A204.1 (cell line): ENCODE data around the gene PCDHA5.
"Not testable (repeated sequence)": the region's sequence is repeated elsewhere in the genome, so short reads cannot be mapped to it uniquely, and the experiment has no call there.

ENCODE experiments used
- FAIRE-seq: peaks from 2 replicates; lab custom pipeline; 2012; peaks lifted over from hg19 to GRCh38; lab: Jason Lieb, UNC

The PCDHA5 gene

GRCh38 chr5:140823475-140823874, 2.1 kb downstream of the PCDHA5 start:
- no peak for FAIRE-seq

GRCh38 chr5:140827704-140828361, 6.4 kb downstream of the PCDHA5 start, which contains the start of gene PCDHA6:
PCDHA6 (plus strand) TSS chr5:140827960; CDS start chr5:140828092, 132 bp downstream.
- peak; percentile 99 for FAIRE-seq

GRCh38 chr5:140828362-140828737, 6.9 kb downstream of the PCDHA5 start:
- FAIRE-seq, result peak; percentile 39

DNA sequence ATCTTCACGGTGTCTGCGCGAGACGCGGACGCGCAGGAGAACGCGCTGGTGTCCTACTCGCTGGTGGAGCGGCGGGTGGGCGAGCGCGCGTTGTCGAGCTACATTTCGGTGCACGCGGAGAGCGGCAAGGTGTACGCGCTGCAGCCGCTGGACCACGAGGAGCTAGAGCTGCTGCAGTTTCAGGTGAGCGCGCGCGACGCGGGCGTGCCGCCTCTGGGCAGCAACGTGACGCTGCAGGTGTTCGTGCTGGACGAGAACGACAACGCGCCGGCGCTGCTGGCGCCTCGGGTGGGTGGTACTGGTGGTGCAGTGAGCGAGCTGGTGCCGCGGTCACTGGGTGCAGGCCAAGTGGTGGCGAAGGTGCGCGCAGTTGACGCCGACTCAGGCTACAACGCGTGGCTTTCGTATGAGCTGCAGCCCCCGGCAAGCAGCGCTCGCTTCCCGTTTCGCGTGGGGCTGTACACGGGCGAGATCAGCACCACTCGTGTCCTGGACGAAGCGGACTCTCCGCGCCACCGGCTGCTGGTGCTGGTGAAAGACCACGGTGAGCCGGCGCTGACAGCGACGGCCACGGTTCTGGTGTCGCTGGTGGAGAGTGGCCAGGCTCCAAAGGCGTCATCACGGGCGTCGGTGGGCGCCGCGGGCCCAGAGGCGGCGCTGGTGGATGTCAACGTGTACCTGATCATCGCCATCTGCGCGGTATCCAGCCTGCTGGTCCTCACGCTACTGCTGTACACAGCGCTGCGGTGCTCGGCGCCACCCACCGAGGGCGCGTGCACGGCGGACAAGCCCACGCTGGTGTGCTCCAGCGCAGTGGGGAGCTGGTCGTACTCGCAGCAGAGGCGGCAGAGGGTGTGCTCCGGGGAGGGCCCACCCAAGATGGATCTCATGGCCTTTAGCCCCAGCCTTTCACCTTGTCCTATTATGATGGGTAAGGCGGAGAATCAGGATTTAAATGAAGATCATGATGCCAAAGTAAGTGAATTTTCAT, 8.4 kb downstream of the PCDHA5 start:
- FAIRE-seq, result not testable (repeated sequence)

DNA sequence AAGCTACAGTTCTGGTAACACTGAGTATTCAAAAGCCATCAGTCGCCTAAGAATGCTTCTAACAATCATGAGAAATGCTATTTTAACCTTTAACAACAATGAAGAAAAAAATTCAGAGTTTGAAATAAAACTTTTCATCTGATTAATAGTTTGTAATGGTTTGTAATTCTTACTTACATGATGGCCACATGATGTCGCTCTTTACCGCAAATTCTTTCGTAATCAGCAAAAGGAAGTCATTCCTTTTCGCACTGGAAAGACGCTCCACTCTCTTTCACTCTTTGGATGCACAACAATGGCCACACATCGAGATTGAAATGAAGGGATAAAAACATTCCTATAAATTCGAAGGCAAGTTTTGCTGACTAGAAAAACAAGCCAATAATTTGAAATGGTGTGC, 12.6 kb downstream of the PCDHA5 start, which contains the start of gene PCDHA7:
PCDHA7 (plus strand) TSS at position 277 of the 400 bp plus-strand sequence; CDS start at position 392, 115 bp downstream.
- FAIRE-seq, result no peak

DNA sequence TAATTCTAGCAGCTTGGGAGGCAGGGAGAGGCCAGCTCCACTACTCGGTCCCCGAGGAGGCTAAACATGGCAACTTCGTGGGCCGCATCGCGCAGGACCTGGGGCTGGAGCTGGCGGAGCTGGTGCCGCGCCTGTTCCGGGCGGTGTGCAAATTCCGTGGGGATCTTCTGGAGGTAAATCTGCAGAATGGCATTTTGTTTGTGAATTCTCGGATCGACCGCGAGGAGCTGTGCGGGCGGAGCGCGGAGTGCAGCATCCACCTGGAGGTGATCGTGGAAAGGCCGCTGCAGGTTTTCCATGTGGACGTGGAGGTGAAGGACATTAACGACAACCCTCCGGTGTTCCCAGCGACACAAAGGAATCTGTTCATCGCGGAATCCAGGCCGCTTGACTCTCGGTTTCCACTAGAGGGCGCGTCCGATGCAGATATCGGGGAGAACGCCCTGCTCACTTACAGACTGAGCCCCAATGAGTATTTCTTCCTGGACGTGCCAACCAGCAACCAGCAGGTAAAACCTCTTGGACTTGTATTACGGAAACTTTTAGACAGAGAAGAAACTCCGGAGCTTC, 13.1 kb downstream of the PCDHA5 start:
- FAIRE-seq, result not testable (repeated sequence)

GRCh38 chr5:140835622-140836510, 14.5 kb downstream of the PCDHA5 start:
- FAIRE-seq, result no peak

- FAIRE-seq, result no peak
Measured at GRCh38 chr5:140840978-140841962, 19.9 kb downstream of the PCDHA5 start, which contains the start of gene PCDHA8. PCDHA8 (plus strand) TSS chr5:140841187; CDS start chr5:140841322, 135 bp downstream.

DNA sequence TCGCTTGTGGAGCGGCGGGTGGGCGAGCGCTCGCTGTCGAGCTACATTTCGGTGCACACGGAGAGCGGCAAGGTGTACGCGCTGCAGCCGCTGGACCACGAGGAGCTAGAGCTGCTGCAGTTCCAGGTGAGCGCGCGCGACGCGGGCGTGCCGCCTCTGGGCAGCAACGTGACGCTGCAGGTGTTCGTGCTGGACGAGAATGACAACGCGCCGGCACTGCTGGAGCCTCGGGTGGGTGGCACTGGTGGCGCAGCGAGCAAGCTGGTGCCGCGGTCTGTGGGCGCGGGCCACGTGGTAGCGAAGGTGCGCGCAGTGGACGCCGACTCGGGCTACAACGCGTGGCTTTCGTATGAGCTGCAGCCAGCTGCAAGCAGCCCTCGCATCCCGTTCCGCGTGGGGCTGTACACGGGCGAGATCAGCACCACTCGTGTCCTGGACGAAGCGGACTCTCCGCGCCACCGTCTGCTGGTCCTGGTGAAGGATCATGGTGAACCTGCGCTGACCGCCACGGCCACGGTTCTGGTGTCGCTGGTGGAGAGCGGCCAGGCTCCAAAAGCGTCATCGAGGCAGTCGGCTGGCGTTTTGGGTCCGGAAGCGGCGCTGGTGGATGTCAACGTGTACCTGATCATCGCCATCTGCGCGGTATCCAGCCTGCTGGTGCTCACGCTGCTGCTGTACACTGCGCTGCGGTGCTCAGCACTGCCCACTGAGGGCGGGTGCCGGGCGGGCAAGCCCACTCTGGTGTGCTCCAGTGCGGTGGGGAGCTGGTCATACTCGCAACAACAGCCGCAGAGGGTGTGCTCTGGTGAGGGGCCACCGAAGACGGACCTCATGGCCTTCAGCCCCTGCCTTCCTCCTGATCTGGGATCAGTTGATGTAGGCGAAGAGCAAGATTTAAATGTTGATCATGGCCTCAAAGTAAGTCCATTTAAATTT, 21.7 kb downstream of the PCDHA5 start:
- no peak for FAIRE-seq

- FAIRE-seq, result not testable (repeated sequence)
Measured at GRCh38 chr5:140848139-140849102, 27.0 kb downstream of the PCDHA5 start, which contains the start of gene PCDHA9. PCDHA9 (plus strand) TSS chr5:140848382; CDS start chr5:140848496, 114 bp downstream.

GRCh38 chr5:140849831-140850634, 28.6 kb downstream of the PCDHA5 start:
- FAIRE-seq, result not testable (repeated sequence)

GRCh38 chr5:140855772-140856674, 34.6 kb downstream of the PCDHA5 start, which contains the start of gene PCDHA10:
PCDHA10 (plus strand) TSS chr5:140855897; CDS start chr5:140856049, 152 bp downstream.
- FAIRE-seq, result peak; percentile 98

DNA sequence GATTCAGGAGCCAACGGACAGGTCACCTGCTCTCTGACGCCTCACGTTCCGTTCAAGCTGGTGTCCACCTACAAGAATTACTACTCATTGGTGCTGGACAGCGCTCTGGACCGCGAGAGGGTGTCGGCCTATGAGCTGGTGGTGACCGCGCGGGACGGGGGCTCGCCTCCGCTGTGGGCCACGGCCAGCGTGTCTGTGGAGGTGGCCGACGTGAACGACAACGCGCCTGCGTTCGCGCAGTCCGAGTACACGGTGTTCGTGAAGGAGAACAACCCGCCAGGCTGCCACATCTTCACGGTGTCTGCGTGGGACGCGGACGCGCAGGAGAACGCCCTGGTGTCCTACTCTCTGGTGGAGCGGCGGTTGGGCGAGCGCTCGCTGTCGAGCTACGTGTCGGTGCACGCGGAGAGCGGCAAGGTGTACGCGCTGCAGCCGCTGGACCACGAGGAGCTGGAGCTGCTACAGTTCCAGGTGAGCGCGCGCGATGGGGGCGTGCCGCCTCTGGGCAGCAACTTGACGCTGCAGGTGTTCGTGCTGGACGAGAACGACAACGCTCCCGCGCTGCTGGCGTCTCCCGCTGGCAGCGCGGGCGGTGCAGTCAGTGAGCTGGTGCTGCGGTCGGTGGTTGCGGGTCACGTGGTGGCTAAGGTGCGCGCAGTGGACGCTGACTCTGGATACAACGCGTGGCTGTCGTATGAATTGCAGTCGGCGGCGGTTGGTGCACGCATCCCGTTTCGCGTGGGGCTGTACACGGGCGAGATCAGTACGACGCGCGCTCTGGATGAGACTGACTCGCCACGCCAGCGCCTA, 36.0 kb downstream of the PCDHA5 start:
- no peak for FAIRE-seq

DNA sequence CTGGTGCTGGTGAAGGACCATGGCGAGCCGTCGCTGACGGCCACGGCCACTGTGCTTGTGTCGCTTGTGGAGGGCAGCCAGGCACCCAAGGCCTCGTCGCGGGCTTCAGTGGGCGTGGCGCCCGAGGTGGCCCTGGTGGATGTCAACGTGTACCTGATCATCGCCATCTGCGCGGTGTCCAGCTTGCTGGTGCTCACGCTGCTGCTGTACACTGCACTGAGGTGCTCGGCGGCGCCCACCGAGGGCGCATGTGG, 36.5 kb downstream of the PCDHA5 start:
- FAIRE-seq, result no peak
